KG1 (cell line): Measurements from ENCODE around the gene CKAP4.

Experiments
- DNase-seq: peaks from one replicate; lab custom pipeline; 2025; lab: John Stamatoyannopoulos, UW

CKAP4 gene

GRCh38 chr12:106197906-106198623 is 49.8 kb downstream of the CKAP4 start:
- DNase-seq = no peak

GRCh38 chr12:106195621-106196027 is 52.2 kb downstream of the CKAP4 start:
- no peak for DNase-seq

GRCh38 chr12:106194351-106194750 is 53.5 kb downstream of the CKAP4 start:
- DNase-seq = no peak

- DNase-seq = no peak
Observed at GRCh38 chr12:106193394-106194215, 54.2 kb downstream of the CKAP4 start.

GRCh38 chr12:106192659-106193393 is 55.0 kb downstream of the CKAP4 start:
- no peak for DNase-seq

- no peak for DNase-seq
Observed at GRCh38 chr12:106190581-106190980, 57.2 kb downstream of the CKAP4 start.

GRCh38 chr12:106189341-106189740 is 58.5 kb downstream of the CKAP4 start:
- no peak for DNase-seq

GRCh38 chr12:106188256-106188655 is 59.6 kb downstream of the CKAP4 start:
- DNase-seq = no peak
